ENCODE measurements around the gene CPNE8. TPM values are rescaled to one million over a fixed set of nuclear protein-coding genes. Genes with fewer than 3 reads are reported as not detected.

The CPNE8 gene
- total RNA-seq, 1 donor from 2014 or later, result 9.4 TPM

DNA sequence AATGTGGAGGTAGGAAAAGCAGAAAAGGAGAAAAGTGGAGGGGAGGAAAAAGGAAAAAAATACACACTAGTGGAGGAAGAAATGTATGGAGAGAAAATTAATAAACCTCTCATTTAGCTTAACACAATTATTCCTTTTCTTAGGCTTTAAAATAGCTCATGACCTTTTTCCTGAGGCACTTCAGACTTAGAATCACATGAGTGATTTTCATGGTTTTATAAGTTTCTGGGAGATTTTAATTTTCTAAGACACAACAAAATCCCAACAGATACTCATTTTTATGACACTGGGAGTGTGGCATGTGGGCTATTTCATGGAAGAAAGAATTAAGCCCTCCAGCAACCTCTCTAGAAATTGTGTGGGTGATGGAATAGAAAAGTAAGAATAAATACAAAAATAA, 214.7 kb downstream of the CPNE8 start:
- Histone ChIP-seq H2AFZ (ENCODE audit: low read depth, low read length) (no peak overlapping the region), H3K9me3 (ENCODE audit: insufficient read depth, low read depth, low read length) (no peaks in the 10 kb centered on the region), H3K4me2 (ENCODE audit: low read length) (no peak overlapping the region), H3K9ac (ENCODE audit: low read length) (no peak overlapping the region), H3K27me3 (ENCODE audit: insufficient read depth, low read length) (no peaks in the 10 kb centered on the region), H3K4me1 (ENCODE audit: insufficient read depth, low read length) (no peaks in the 10 kb centered on the region), H3K36me3 (ENCODE audit: insufficient read depth, low read length) (no peaks in the 10 kb centered on the region), H3K79me2 (ENCODE audit: insufficient read depth, low read length) (no peaks in the 10 kb centered on the region), H3K4me3 (ENCODE audit: insufficient read depth, low read depth, low read length) (no peak overlapping the region), H4K20me1 (ENCODE audit: insufficient read depth, low read length) (no peaks in the 10 kb centered on the region), H3K27ac (ENCODE audit: low read depth, low read length) (no peak overlapping the region)
- H3K4me3 Mint-ChIP-seq (ENCODE audit: unreplicated experiment), result no peak overlapping the region
- peaks cover 2% of the 10 kb centered on the region for H3K36me3 Mint-ChIP-seq (ENCODE audit: low read depth, unreplicated experiment)
- FAIRE-seq (no peak), DNase-seq (ENCODE audit: low read depth) (no peak)
- no peaks in the 10 kb centered on the region for H3K27me3 Mint-ChIP-seq (ENCODE audit: low read depth, unreplicated experiment)
- H3K27ac Mint-ChIP-seq (ENCODE audit: unreplicated experiment), result no peak overlapping the region
- TF ChIP-seq EZH2 (IDR thresholded peaks at IDR 0.05; ENCODE audit: insufficient read depth, low read length) (no peak), CTCF (IDR thresholded peaks at IDR 0.05; ENCODE audit: insufficient read depth, low read depth, low read length) (no peak)
- no peaks in the 10 kb centered on the region for H3K4me1 Mint-ChIP-seq (ENCODE audit: low read depth, unreplicated experiment)
- no peaks in the 10 kb centered on the region for H3K9me3 Mint-ChIP-seq (ENCODE audit: unreplicated experiment)

DNA sequence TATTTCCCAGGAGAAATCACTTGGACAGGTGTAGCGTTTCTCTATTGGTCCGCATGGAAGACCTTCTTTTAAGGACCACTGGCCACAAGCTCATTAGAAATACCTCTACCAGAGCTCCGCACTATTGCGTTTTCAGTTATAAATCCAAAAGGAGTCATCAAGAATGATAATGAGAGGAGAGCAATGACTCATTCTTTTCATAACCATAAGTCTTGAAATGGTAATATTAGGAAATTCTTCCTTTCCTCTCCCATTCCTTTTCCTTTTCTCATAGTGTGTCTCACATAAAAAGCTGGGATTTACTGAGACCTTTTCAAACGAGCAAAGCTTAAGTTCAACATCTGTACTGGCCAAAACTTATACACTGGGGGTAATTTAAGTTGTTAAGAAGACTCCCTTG, 215.7 kb downstream of the CPNE8 start:
- Mint-ChIP-seq H3K4me3 (ENCODE audit: unreplicated experiment) (no peak overlapping the region), H3K27me3 (ENCODE audit: low read depth, unreplicated experiment) (no peaks in the 10 kb centered on the region), H3K27ac (ENCODE audit: unreplicated experiment) (no peak overlapping the region), H3K36me3 (ENCODE audit: low read depth, unreplicated experiment) (peaks cover 2% of the 10 kb centered on the region), H3K9me3 (ENCODE audit: unreplicated experiment) (no peaks in the 10 kb centered on the region), H3K4me1 (ENCODE audit: low read depth, unreplicated experiment) (no peaks in the 10 kb centered on the region)
- H3K27me3 ChIP-seq (ENCODE audit: insufficient read depth, low read length), result no peaks in the 10 kb centered on the region
- TF ChIP-seq EZH2 (IDR thresholded peaks at IDR 0.05; ENCODE audit: insufficient read depth, low read length) (no peak), CTCF (IDR thresholded peaks at IDR 0.05; ENCODE audit: insufficient read depth, low read depth, low read length) (no peak)
- peak; percentile 27 for DNase-seq (ENCODE audit: low read depth)
- H3K79me2 ChIP-seq (ENCODE audit: insufficient read depth, low read length), result no peaks in the 10 kb centered on the region
- H3K4me1 ChIP-seq (ENCODE audit: insufficient read depth, low read length), result no peaks in the 10 kb centered on the region
- no peak for FAIRE-seq
- H3K36me3 ChIP-seq (ENCODE audit: insufficient read depth, low read length), result no peaks in the 10 kb centered on the region
- H4K20me1 ChIP-seq (ENCODE audit: insufficient read depth, low read length), result no peaks in the 10 kb centered on the region
- H3K27ac ChIP-seq (ENCODE audit: low read depth, low read length), result no peak overlapping the region
- no peak overlapping the region for H3K9ac ChIP-seq (ENCODE audit: low read length)
- H3K4me2 ChIP-seq (ENCODE audit: low read length), result no peak overlapping the region
- H2AFZ ChIP-seq (ENCODE audit: low read depth, low read length), result no peak overlapping the region
- H3K9me3 ChIP-seq (ENCODE audit: insufficient read depth, low read depth, low read length), result no peaks in the 10 kb centered on the region
- H3K4me3 ChIP-seq (ENCODE audit: insufficient read depth, low read depth, low read length), result no peak overlapping the region

GRCh38 chr12:38689195-38689594, 216.2 kb downstream of the CPNE8 start:
- H3K4me1 ChIP-seq (ENCODE audit: insufficient read depth, low read length), result no peaks in the 10 kb centered on the region
- no peaks in the 10 kb centered on the region for H3K27me3 ChIP-seq (ENCODE audit: insufficient read depth, low read length)
- H4K20me1 ChIP-seq (ENCODE audit: insufficient read depth, low read length), result no peaks in the 10 kb centered on the region
- DNase-seq (ENCODE audit: low read depth) (no peak), FAIRE-seq (no peak)
- Mint-ChIP-seq H3K27ac (ENCODE audit: unreplicated experiment) (no peak overlapping the region), H3K4me1 (ENCODE audit: low read depth, unreplicated experiment) (no peaks in the 10 kb centered on the region), H3K9me3 (ENCODE audit: unreplicated experiment) (no peaks in the 10 kb centered on the region), H3K36me3 (ENCODE audit: low read depth, unreplicated experiment) (peaks cover 2% of the 10 kb centered on the region), H3K4me3 (ENCODE audit: unreplicated experiment) (no peak overlapping the region), H3K27me3 (ENCODE audit: low read depth, unreplicated experiment) (no peaks in the 10 kb centered on the region)
- H3K79me2 ChIP-seq (ENCODE audit: insufficient read depth, low read length), result no peaks in the 10 kb centered on the region
- no peaks in the 10 kb centered on the region for H3K36me3 ChIP-seq (ENCODE audit: insufficient read depth, low read length)
- TF ChIP-seq EZH2 (IDR thresholded peaks at IDR 0.05; ENCODE audit: insufficient read depth, low read length), result no peak
- TF ChIP-seq CTCF (IDR thresholded peaks at IDR 0.05; ENCODE audit: insufficient read depth, low read depth, low read length), result no peak
- no peak overlapping the region for H3K4me2 ChIP-seq (ENCODE audit: low read length)
- H3K4me3 ChIP-seq (ENCODE audit: insufficient read depth, low read depth, low read length), result no peak overlapping the region
- H3K27ac ChIP-seq (ENCODE audit: low read depth, low read length), result no peak overlapping the region
- H3K9ac ChIP-seq (ENCODE audit: low read length), result no peak overlapping the region
- no peaks in the 10 kb centered on the region for H3K9me3 ChIP-seq (ENCODE audit: insufficient read depth, low read depth, low read length)
- no peak overlapping the region for H2AFZ ChIP-seq (ENCODE audit: low read depth, low read length)
